Bronchial epithelial cell (primary cell): ENCODE results near the gene DPRX. TPM values are rescaled to one million over a fixed set of nuclear protein-coding genes. Genes with fewer than 3 reads are reported as not detected.

ENCODE experiments used
- DNase-seq: peaks from one replicate; pipeline ENCODE4 v3.0.0-alpha.2; 2010; ENCODE audit warnings: low read depth
- FAIRE-seq: peaks from 2 replicates; lab custom pipeline; 2011; peaks lifted over from hg19 to GRCh38; lab: Jason Lieb, UNC
- H3K27me3 ChIP-seq: 2 replicates; pipeline ENCODE4 v1.5.1; 2011; ENCODE audit warnings: low read length; ENCODE audit not compliant: control insufficient read depth, insufficient read depth
- H3K36me3 ChIP-seq: 2 replicates; pipeline ENCODE4 v1.5.1; 2011; ENCODE audit warnings: low read length; ENCODE audit not compliant: control insufficient read depth, insufficient read depth
- H3K4me3 ChIP-seq: 2 replicates; pipeline ENCODE4 v1.5.1; 2011; ENCODE audit warnings: mild to moderate bottlenecking, low read depth, low read length, control low read depth
- CTCF ChIP-seq: IDR thresholded peaks from 2 replicates; pipeline ENCODE4 v1.5.1; 2011; ENCODE audit warnings: mild to moderate bottlenecking, moderate library complexity, low read length, control low read depth, inconsistent platforms; ENCODE audit not compliant: insufficient read depth, severe bottlenecking
- total RNA-seq: library from RNA; depleted of rRNA; stranded (reverse); fragments of >200 nt; gene quantifications from 2 replicates; pipeline ENCODE4 v1.2.1, GENCODE V29; 2014

The DPRX gene
- total RNA-seq: not detected in 2 replicates

- FAIRE-seq: no peak
- no peak for TF ChIP-seq CTCF
- no peak within 1 kb of the TSS for H3K4me3 ChIP-seq
- no peak for DNase-seq
- H3K36me3 ChIP-seq: no peaks in the 10 kb centered on the region
- H3K27me3 ChIP-seq: no peaks in the 10 kb centered on the region
Measured at GRCh38 chr19:53631949-53632407, at the start of gene DPRX. Gene DPRX (plus strand): TSS chr19:53631999. CDS start chr19:53632107, 108 bp downstream.

- DNase-seq: no peak
- H3K27me3 ChIP-seq: no peaks in the 10 kb centered on the region
- no peak overlapping the region for H3K4me3 ChIP-seq
- no peak for TF ChIP-seq CTCF
- no peak for FAIRE-seq
- no peaks in the 10 kb centered on the region for H3K36me3 ChIP-seq
Measured at GRCh38 chr19:53583181-53583580, 48.6 kb upstream of the DPRX start.

- FAIRE-seq (no peak), DNase-seq (no peak)
- Histone ChIP-seq H3K36me3 (no peaks in the 10 kb centered on the region), H3K27me3 (no peaks in the 10 kb centered on the region), H3K4me3 (no peak overlapping the region)
- TF ChIP-seq CTCF: no peak
Measured at GRCh38 chr19:53586277-53586691, 45.5 kb upstream of the DPRX start.

- H3K4me3 ChIP-seq: no peak overlapping the region
- no peak for FAIRE-seq
- no peak for TF ChIP-seq CTCF
- DNase-seq: no peak
- H3K27me3 ChIP-seq: no peaks in the 10 kb centered on the region
- H3K36me3 ChIP-seq: no peaks in the 10 kb centered on the region
Measured at GRCh38 chr19:53594811-53595509, 36.8 kb upstream of the DPRX start.

GRCh38 chr19:53595510-53595867 is 36.3 kb upstream of the DPRX start:
- H3K4me3 ChIP-seq: no peak overlapping the region
- H3K27me3 ChIP-seq: no peaks in the 10 kb centered on the region
- FAIRE-seq: no peak
- no peak for DNase-seq
- H3K36me3 ChIP-seq: no peaks in the 10 kb centered on the region
- TF ChIP-seq CTCF: no peak

GRCh38 chr19:53596056-53596455 is 35.7 kb upstream of the DPRX start:
- DNase-seq (no peak), FAIRE-seq (no peak)
- H3K4me3 ChIP-seq: no peak overlapping the region
- TF ChIP-seq CTCF: no peak
- no peaks in the 10 kb centered on the region for H3K36me3 ChIP-seq
- no peaks in the 10 kb centered on the region for H3K27me3 ChIP-seq
